HG03442 (cell line): ENCODE results near the gene ANTXR1.

ENCODE experiments used
- ATAC-seq: cut with Tn5 transposase; IDR thresholded peaks from one replicate; pipeline ENCODE4 v1.9.1; 2021; ENCODE audit warnings: mild to moderate bottlenecking, moderate library complexity; ENCODE audit not compliant: unreplicated experiment

ANTXR1 gene

DNA sequence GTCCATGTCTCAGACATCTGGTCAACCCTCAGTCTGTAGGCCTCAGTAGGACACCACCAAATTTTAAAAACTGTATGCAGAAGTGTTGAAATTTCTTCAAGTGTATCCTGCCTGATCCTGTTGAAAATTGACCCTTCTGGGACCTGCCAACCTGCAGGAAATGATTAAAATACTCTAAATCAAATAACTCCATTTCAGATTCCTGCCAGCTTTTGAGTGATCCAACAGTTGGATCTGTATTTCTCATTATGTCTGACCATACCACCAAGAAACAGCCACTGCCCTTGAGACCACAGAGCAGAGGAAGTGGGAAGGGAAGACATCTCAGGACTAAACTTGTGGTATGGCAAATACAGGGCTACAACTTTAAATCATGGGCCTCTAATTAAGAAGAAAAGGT lies 113.4 kb downstream of the ANTXR1 start:
- ATAC-seq: no peak

DNA sequence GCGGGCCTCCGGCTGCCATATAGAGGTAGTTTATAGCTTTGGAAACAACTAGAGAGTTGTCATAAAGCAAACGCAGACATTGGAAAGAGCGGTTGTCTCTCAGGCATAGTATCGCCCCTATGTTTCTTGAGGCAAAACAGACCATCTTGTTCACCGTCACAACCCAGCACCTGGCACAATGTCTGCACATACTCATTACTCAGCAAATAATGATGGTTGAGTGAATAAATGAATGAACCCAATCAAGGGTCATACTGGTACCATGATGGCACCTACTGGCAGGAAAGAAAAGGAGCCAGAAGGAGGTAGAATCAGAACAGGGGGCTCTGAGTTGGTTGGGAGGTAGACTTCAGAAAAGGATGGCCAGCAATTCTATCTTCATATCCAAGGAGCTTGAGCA lies 118.5 kb downstream of the ANTXR1 start:
- no peak for ATAC-seq

DNA sequence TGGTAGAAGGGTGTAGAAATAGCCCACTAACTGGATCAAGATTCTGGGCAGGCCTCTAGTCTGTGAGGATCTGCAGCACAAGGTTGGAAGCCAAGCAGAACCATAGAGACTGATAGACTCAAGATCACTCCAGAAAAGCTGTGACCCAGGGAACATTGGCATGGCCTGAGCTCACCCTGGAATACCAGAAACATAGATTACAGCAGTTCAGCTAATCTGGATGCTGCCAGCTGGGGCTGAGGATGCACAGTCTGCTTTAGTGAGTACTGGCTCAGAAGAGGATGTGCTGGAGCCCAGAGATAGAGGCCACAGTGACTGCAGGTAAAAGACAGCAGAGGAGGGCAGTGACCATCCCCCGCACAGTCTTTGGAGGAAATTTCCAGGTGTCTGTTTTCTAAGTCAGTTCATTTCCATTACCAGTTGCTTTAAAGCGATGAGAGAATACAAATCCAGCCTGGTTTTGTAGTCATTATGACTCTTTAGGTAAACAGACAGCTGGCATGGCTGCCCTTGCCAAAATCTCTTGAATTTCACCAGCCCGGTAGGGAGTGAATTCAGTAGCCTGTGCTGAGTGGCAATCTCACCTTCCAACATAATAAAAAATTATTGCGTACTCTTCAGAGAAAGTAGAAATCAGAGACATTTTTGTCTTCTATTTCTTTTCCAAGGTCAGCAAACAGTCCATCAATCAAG lies 119.2 kb downstream of the ANTXR1 start:
- ATAC-seq: no peak

DNA sequence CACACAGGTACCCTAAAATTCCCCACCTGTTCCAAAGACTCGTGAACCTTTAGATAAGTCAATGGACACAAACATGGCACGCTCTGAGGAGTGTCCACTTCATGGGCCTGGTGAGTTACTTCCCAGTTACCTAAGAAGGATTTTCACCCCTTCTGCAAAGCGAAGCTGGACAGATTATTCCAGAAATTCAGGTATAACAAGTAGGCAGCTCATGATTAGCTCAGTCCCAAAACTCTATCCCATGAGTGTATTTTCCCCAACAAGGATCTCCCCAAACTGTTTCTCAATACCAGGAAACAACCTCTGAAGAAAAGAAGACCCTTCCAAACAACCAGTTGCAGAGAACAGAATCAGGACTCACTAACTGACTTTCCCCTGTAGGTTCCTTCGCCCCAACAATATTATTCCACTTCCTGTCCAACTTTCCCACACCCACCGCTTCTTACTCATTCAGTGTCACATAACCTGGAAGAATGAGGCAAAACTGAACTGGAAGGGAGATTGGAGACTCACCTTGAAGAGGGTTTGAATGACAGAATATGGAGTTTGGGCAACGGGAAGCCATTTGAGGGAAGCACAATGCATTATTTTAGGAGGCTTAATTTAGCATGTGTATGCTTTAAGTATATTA lies 120.1 kb downstream of the ANTXR1 start:
- no peak for ATAC-seq

DNA sequence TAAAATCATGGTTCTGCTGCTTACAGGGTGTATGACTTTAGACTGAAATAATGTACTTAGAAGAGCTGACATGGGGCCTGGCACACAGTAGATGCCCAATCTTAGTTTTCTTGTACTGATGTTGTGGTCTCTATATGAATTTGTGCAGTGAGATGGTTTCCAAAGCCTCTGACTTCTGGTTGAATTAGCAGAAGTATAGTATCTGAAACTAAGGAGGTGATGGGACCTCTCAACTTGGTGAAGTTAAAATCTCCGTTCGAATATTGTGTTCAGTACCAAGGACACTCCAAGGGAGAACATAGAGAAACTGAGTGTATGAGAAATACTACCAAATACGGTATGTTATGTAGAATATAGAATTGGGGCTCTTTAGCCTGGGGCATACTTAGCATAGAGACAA lies 120.9 kb downstream of the ANTXR1 start:
- no peak for ATAC-seq

DNA sequence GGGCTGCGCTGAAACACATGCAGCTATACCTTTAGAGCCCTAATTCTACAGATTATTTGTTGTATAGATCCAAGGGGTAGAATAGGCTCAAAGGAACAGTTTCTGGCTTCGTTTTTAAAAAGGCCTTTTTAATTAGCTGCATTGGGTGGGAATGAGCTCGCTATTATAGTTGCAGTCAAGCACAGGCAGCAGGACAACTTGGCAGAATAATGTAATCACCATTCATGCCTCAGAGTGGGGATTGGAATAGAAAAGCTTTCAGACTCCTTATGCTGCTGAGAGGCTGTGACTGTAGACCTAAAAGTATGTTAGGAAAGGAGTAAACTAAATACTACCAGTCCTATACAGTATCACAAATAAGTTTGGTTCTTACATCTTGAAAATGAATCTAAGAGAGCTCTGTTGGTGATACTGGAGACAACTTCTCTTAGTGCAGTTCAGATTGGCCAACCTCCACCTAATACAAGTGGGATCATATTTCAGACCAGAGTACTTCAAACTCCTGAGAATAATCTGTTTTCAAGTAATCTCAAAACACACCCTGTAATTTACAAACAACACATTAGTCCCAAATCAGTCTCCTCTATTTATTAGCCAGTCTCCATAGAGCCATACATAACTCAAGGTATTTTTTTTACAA lies 121.4 kb downstream of the ANTXR1 start:
- no peak for ATAC-seq

DNA sequence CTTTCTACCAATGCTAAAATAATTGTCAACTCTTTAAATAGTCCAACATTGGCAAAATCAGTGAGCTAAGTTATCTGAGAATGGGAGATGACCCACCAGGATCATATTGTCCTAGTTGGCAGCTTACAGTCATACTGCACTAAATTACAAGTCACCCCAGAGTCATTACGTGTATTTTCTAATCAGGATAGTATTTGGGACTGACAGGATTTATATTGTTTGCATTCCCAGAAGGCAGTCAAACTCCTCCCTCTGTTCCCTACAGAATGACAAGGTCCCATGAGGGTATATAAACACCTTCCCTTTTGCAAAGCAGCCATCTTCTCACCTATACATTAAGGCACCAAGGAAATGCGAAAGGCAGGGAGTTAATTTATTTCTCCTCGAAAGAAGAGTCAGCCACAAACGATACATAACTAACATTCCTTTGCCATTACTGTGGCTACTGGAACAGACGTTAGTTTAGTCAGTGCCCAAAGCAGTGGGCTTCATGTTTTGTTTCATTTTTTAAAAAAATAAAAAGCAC lies 125.3 kb downstream of the ANTXR1 start:
- no peak for ATAC-seq

DNA sequence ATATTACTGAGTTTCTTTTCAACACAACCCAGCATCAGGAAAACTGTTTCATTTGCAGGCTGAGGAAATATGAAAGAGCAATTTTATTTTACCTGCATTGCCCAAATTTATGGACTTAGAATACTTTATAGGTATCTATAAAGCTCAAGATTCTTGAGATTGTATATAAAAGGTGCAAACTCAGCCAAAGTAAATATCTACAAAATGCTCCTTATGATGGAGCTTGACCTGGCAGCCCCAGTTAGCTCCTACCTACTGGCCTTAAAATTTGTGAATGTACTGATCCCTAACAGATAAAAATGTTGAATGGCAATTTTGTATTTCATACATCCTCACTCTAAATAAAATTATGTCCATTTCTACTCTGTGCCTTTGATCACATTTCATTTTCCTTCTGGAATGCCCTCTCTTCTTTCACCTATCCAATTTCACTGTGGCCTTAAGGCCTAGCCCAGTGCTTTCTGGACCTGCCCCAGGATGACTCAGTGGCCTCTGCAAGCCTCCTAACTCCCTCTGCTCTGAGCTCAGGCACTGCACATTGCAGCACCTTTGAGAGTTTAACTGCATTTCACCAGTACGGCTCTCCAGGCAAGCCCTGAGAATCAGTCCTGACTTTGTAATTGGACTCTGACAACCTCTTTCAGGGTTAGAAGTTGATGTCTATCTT lies 125.9 kb downstream of the ANTXR1 start:
- ATAC-seq: no peak

DNA sequence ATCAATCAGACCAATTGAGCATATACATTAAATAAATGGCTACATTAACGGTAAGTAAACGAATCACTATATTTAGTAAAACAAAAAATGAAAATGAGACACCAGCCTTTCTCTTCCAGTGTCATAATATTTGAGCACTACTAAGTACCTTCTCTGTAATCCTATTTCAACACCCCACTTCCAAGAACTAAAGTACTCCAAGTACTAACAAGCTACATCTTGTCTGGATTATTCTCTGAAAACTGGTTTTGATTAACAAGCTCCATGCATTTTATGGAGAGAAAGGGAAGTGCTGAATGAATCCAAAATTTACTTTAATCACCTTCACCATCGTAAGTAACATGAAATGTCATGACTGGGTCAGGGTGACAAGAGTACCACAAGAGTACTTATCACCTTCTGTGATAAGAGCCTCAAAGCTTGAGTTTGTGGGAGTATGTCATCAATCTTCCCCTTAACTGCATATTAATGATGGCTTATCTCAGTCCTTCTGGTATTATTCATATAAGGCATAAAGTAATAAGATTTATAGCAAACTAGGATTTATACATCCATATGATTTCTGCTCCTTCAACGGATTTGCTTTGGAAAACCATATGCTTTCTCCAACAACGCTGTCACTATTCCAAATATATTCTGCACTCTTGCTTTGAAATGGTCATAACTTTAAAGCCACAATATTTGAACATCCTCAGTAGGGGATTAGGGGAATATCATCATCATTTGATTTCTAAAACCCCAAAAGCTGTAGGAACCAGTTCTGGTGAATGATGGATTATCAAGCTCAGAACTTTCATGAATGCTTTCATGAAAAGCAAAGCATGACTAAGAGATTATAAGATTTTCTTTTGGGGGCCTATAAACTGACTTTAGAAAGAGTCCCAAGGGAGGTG lies 127.0 kb downstream of the ANTXR1 start:
- ATAC-seq: no peak

DNA sequence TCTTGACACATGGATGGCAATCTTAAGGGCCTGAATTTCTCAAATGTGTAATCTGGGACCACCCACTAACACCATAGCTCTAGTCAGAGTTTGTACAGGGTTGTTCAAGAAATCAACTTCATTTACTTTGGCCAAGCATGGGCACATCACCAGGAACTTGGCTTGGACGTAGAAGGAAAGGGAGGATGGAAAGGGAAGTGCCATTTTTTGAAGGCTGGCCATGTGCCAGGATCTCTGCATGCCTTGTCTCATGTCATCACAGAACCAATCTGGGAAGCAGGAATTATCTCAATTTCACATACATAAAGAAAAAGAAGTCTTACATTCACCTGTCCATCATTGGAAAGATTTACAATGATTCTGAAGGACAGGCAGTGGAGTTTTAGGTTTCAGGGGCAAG lies 128.1 kb downstream of the ANTXR1 start:
- ATAC-seq: no peak

DNA sequence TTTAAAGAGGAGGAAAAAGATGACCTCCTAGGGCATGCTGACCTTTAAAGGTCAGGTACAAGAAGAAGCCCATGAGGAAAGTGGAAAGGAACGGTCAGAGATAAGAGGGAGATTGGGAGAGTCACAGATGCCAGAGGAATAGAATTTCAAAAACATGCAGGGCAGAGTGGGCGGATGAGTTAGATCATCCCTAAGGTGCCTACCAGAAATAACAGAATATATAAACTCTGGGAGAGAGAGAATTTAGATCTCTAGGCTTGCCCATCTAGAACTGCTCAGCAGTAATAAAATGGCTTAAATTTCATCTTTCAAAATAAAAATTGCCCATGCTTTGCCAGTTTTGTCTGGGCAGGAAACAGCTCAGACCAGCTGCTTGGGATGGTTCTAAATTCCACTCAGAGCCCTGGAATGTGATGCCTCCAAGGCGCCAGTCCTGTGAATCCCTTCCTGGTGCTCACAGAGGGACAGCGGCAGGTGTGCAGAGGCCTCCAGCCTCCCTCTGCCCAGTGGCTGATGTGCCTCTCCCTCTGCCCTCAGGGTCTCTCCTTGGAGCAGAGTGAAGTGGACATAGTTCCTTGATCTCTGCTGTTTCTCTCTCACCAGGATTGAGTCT lies 130.9 kb downstream of the ANTXR1 start:
- ATAC-seq: no peak

DNA sequence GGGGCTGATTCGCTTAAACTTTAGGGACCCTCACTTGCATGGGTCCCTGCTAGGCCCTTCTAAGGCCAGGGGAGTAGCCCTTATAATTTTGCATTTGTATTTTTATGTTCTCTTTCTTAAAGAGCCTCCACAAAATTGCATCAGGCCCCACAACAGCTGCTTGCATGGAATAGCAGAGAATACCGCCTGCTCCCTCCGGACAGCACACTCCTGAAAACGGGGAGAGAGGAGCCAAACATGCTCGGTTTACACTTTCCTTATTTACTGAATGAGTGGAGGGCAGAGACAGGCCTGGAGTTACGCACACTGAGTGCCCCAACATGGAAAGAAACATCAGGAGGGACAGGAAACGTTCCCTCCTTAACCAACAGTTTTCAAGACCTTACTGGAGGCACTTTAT lies 132.2 kb downstream of the ANTXR1 start:
- no peak for ATAC-seq

DNA sequence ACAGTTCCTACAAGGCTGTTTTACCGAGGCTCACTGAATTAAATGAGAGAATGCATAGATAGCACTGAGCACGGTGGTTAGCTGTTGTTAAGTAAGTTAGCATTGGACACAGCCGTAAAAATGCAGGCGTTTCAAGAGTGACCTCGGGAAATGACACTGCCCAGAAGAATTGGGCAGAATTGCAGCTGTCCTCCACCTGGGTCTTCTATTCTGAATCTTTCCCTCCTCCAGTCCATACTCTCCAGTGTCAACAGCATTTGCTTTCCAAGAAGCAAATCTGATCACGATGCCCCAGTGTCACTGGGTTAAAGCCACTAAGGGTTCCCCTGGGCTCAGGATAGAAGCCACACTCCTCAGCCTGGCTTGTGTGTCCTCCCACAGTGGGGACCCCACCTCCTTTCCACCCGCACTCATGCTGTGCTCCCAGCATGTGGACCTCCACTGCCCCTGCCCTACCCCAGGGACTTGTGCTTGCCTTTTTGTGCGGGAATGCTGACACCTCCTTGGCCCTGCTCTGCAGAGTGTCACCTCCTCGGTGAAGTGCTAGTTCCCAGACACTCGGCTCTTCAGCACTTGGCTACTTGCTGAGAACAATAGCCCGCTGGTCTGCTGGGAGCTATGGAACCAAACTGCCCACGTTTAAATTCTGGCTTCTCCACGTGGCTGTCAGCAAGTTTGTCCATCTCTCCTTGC lies 135.0 kb downstream of the ANTXR1 start:
- ATAC-seq: no peak

DNA sequence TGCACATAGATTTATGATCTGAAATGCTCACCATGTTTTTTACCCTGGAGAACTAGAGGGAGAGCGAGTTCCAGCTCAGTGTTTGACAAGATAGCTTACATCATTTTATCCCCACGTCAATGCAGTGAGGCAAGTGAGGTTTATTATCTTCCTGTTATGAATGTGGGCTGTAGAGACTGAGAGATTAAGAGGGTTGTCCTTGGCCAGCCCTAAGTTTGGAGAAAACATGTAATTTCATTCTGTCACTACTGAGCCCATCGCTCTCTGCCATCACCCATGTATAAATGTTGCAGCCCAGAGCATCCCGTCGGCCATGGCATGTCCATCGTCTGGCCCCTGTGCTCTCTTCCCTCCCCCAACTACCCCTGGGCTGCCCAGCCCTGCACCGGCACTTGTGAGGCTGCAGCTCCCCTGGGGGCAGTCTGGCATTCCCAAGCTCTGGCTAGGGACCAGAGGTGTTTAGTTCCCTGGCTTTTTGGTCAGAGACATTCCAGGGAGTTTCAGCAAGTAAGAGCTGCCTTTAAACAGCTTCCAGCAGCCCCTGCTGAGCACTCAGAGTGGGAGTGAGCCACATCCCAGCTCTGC lies 136.7 kb downstream of the ANTXR1 start:
- ATAC-seq: no peak

DNA sequence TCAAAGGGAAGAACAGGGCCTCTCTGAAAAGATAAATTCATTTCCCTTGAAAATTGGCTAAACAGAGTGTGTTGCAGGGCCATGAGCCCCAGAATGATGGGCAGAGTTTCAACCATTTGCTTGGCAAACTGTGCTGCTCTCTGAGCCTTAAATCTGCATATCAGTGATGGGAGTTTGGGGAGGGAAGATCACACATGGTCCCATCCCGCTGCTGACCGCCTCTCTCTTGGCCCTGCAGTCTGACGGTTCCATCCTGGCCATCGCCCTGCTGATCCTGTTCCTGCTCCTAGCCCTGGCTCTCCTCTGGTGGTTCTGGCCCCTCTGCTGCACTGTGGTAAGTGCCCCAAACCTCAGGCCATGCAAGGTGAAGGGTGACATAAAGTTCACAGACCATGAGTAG lies 139.0 kb downstream of the ANTXR1 start:
- no peak for ATAC-seq

DNA sequence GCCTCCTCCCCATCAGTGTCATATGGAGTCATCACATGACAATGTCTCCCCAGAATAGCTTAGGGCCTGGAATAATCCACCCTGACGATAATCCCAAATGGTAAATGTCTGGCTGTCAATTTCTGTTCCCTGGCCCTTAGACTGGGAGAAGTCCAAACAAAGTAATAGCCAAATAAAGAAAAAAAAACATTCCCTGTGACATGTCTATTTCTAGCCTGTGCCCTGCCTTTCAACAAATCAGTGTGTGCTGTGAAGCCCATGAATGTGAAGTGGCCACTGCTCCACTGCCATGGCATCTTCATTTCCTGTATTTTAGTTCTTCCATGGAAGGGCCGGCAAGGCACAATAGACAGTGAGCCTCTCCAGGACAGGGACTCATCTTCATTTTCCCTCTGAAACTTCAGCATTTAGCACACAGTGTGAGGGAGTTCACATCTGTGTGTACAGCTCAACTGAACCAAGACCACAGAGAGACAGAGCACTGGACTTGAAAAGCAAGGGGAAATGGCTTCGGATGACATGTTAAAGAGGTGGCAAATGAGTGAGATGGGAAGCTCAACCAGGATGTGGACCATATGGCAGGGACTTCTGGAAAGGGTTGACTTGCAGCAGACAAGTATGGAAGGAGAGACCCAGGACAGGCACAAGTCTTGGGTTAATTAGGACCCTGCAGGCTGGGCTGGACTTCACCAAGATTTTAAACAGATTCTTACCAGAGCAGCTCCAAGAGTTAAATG lies 140.0 kb downstream of the ANTXR1 start:
- ATAC-seq: no peak

DNA sequence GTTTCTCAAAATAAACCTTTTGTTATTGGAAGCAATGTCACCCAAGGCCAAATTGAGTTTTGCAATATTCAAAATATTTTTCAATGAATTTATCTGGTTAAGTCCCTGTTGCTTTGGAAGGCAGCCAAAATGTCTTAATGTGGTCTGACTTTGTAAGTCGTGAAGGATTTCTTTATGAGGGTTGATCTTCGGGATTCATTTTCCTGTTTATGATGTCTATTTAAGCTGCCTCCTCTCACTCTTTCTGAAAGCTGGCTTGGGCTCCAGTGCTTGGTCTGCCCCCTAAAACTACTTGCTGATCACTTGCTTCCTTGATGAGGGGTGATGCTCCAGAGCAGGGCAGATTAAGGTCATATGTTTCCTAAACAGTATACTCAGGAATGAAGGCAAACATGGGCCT lies 141.1 kb downstream of the ANTXR1 start:
- ATAC-seq: no peak

DNA sequence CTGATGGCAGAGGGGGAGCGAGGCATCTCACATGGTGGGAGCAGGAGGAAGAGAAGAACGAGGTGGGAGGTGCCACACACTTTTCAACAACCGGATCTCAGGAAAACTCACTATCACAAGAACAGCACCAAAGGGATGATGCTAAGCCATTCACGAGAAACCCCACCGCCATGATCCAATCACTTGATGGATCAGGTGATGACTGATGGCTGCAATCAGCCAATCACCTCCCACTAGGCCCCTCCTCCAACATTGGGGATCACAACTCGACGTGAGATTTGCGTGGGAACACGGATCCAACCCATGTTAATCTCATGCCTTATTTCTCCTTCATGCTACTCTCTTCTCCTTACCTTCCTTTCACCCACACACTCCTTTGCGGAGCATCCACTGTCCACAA lies 143.6 kb downstream of the ANTXR1 start:
- ATAC-seq: no peak

DNA sequence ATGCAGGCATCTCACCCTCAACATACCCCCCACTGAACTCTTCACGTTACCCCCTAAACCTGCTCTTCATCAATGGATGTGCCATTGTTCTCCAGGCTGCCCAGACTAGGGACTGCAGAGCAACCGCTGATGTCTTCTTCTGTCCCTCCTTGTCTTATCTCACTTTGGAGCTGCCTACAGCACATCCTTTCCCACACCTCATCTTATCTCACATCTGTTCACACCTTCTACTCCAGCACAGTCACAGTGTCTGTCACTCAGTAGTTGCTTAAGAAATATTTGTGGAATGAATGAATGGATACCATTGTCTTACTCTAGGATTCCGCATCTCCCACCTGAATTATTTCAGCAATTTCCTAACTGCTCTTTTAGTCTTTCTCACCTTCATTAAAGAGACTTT lies 144.5 kb downstream of the ANTXR1 start:
- no peak for ATAC-seq
